Dendritic cell treated with granulocyte-macrophage colony-stimulating factor and Interleukin-4, amounts not matched to agents 40 ng/mL and 50 ng/mL, for 4 days (primary cell): ENCODE results near the gene PMVK.
"Not testable (repeated sequence)": the region's sequence is repeated elsewhere in the genome, so short reads cannot be mapped to it uniquely, and the experiment has no call there.

ENCODE experiments used
- H3K27ac Mint-ChIP-seq: one replicate; pipeline ENCODE4 v1.8.0; 2022; ENCODE audit warnings: mild to moderate bottlenecking, mixed read lengths
- H3K27me3 Mint-ChIP-seq: one replicate; pipeline ENCODE4 v1.8.0; 2022; ENCODE audit warnings: mild to moderate bottlenecking, mixed read lengths
- H3K36me3 Mint-ChIP-seq: one replicate; pipeline ENCODE4 v1.8.0; 2022; ENCODE audit warnings: low read depth, mixed read lengths
- H3K4me1 Mint-ChIP-seq: one replicate; pipeline ENCODE4 v1.8.0; 2022; ENCODE audit warnings: low read depth, mixed read lengths
- H3K4me3 Mint-ChIP-seq: one replicate; pipeline ENCODE4 v1.8.0; 2022; ENCODE audit warnings: mild to moderate bottlenecking, moderate library complexity, mixed read lengths
- H3K9me3 Mint-ChIP-seq: one replicate; pipeline ENCODE4 v1.8.0; 2022; ENCODE audit warnings: mixed read lengths
- intact Hi-C: fragments of 100-400 bp; cut with micrococcal nuclease; formaldehyde crosslinking; loops from one replicate; pipeline ENCODE4 v1.15.0; 2022

The PMVK gene

DNA sequence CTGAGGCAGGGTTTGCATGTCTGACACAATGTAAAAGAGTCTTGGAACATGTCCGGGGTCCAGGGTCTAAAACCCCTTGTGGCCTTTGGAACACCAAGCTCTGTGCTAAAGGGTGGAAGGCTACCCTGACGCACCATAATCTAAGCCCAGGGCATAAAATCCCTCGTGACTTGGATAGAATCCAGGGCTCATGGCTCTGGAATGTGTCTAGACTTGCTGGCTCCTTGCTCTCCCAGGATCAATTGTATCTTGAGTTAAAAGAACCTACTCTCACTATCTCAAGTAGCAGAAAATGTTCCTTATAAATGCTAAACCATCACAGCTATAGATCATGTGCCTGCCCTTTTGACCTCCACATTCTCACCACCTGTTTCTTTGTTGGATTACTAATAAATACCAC lies 28.4 kb downstream of the PMVK start:
- H3K36me3 Mint-ChIP-seq, H3K27ac Mint-ChIP-seq, intact Hi-C loops, H3K27me3 Mint-ChIP-seq, H3K4me1 Mint-ChIP-seq, H3K4me3 Mint-ChIP-seq: not testable (repeated sequence)
- peaks cover 11% of the 10 kb centered on the region for H3K9me3 Mint-ChIP-seq

DNA sequence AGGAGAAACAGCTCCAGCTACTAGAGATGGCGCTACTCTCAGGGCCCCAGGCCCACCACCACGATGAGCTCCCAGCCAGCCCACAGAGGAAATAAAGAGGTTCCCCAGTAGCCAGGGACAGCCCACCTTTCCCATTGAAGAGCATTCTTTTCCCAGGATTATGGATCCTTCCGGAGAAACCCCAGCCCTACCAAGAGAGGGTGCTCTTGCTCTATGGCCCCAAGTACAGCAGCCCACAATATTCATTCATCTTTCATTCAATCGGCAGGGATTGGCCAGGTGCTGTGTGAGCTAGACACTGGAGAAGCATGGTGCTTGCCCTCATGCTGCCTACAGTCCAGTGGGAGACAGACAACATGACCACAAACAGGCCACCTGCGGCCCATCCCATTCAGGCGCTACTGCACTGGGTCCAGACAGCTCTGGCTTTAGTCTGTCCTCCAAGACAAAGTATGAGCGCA lies 29.9 kb downstream of the PMVK start:
- no peak overlapping the region for H3K4me3 Mint-ChIP-seq
- H3K27me3 Mint-ChIP-seq = no peaks in the 10 kb centered on the region
- no peaks in the 10 kb centered on the region for H3K36me3 Mint-ChIP-seq
- intact Hi-C loops = no loop called here
- H3K9me3 Mint-ChIP-seq = peaks cover 11% of the 10 kb centered on the region
- no peak overlapping the region for H3K27ac Mint-ChIP-seq
- H3K4me1 Mint-ChIP-seq = no peaks in the 10 kb centered on the region

DNA sequence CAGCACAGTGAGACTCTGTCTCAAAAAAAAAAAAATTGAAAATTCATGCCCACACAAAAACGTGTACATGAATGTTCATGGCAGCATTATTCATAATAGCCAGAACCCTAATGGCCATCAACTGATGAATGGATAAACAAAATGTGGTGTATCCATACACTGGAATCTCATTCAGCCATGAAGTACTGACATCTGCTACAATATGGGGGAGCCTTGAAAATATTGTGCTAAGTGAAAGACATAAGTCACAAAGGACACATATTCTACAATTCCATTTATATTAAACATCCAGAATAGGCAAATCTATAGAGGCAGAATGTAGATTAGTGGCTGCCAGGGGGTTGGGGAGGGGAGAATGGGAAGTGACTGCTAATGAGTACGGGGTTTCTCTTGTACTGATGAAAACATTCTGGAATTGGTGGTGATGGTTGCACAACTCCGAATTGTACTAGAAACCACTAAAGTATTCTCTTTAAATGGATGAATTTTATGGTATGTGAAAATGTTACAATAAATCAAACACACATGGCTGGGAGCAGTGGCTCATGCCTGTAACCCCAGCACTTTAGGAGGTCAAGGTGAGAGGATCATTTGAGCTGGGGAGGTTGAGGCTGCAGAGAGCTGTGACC lies 33.5 kb downstream of the PMVK start:
- no peak overlapping the region for H3K27ac Mint-ChIP-seq

DNA sequence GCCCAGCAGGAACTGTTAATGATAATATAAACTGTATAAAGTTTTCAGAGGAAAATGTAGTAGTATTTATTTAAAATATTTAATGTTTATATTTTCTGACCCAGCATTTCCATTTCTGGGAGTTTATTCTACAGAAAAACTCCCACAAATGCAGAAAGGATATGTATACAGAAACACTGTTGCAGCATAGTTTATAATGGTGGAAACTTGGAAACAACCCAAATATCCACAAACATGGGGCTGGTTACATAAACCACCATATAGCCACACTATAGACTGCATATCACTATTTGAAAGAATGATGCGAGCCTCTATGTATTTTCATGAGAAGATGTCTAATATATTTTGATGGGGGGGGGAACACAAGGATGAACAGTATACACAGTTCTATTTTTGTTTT lies 34.9 kb downstream of the PMVK start:
- Mint-ChIP-seq H3K4me1 (no peaks in the 10 kb centered on the region), H3K9me3 (no peaks in the 10 kb centered on the region), H3K27me3 (no peaks in the 10 kb centered on the region), H3K27ac (no peak overlapping the region), H3K36me3 (no peaks in the 10 kb centered on the region), H3K4me3 (no peak overlapping the region)
- intact Hi-C loops = no loop called here

More for the DNA sequence above, 33.5 kb downstream of the PMVK start:
- H3K9me3 Mint-ChIP-seq = peaks cover under 1% of the 10 kb centered on the region
- H3K4me1 Mint-ChIP-seq = no peaks in the 10 kb centered on the region
- intact Hi-C loops = no loop called here
- no peak overlapping the region for H3K4me3 Mint-ChIP-seq
- H3K36me3 Mint-ChIP-seq = no peaks in the 10 kb centered on the region
- H3K27me3 Mint-ChIP-seq = no peaks in the 10 kb centered on the region

DNA sequence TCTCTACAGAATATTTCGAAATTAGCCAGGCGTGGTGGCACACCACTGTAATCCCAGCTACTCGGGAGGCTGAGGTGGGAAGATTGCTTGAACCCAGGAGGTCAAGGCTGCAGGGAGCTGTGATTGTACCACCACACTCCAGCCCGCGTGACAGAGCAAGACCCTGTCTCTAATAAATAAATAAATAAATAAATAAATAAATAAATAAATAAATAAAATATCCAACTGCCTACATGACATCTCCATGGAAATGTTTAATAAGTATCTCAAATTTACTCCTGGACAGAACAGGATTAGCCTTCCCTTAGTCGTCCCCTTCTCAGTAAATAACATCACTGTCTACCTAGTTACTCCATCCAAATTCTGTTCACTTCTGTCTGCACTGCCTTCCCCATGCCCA lies 37.5 kb downstream of the PMVK start:
- H3K9me3 Mint-ChIP-seq = no peaks in the 10 kb centered on the region
- H3K36me3 Mint-ChIP-seq = no peaks in the 10 kb centered on the region
- no peaks in the 10 kb centered on the region for H3K27me3 Mint-ChIP-seq
- H3K27ac Mint-ChIP-seq = no peak overlapping the region
- intact Hi-C loops = no loop called here
- no peak overlapping the region for H3K4me3 Mint-ChIP-seq
- no peaks in the 10 kb centered on the region for H3K4me1 Mint-ChIP-seq

DNA sequence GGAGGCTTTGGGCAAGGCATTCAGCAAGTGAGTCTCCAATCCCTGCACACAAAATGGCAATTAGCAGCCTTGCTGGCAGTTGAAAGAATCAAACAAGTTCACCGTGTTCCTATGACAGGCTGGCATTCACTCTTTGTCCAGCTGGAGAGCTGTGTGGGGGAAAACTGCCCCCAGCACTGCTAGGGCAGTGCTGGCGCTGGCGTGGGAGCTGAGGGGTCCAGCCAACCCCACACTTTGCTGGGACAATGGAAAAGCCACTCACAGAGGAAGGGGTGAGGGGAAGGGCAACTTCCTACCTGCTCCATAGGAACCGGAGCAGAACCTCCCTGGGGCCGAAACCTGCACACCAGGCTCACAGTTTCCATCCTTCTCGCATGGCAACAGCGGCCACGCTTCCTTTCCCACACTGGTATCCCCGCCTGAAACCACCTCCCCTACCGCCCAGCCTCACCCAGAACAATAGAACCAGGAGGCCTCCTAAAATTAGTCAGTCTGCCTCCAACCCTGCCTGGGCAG lies 39.7 kb downstream of the PMVK start:
- Mint-ChIP-seq H3K27me3 (no peaks in the 10 kb centered on the region), H3K36me3 (no peaks in the 10 kb centered on the region), H3K4me1 (no peaks in the 10 kb centered on the region), H3K27ac (no peak overlapping the region), H3K4me3 (no peak overlapping the region), H3K9me3 (no peaks in the 10 kb centered on the region)
- intact Hi-C loops = no loop called here

DNA sequence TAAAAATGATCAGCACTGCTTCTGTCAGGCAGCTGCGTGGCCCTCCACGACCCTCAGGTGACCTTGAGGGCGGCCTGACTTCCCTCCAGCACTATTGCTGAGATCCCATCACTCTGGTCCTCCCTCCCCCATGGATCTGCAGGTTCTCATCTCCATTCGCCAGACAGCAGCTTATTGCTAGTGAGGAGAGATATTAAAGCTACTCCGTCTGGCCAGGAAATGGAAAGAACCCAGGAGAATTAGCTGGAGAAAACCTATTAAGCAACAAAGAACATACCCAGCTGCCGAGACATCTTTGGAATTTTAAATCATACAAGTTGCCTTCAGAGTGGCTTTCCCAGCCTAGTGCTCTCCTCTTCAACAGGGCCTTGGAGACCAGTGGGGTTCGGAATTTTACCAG lies 40.7 kb downstream of the PMVK start:
- Mint-ChIP-seq H3K27ac (no peak overlapping the region), H3K9me3 (no peaks in the 10 kb centered on the region), H3K4me3 (no peak overlapping the region), H3K36me3 (no peaks in the 10 kb centered on the region), H3K4me1 (no peaks in the 10 kb centered on the region), H3K27me3 (no peaks in the 10 kb centered on the region)
- intact Hi-C loops = no loop called here

DNA sequence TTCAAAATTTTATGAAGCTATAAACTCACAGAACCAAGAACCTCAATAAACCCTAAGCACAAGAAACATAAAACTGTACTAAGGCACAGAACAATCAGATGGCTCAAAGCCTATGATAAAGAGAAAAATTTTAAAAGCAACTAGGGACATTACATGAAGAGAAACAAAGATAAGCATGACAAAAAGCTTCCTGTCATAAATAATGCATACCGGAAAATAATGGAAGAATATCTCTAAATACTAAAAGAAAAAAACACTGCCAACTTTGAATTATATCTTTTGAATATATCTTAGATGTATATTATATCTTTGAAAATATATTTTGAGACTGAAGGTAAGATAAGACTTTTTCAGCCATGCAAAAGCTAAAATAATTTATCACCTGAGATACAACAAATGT lies 45.1 kb downstream of the PMVK start:
- intact Hi-C loops = no loop called here
- Mint-ChIP-seq H3K9me3 (no peaks in the 10 kb centered on the region), H3K27me3 (no peaks in the 10 kb centered on the region), H3K4me3 (no peak overlapping the region), H3K4me1 (no peaks in the 10 kb centered on the region), H3K36me3 (no peaks in the 10 kb centered on the region), H3K27ac (no peak overlapping the region)

DNA sequence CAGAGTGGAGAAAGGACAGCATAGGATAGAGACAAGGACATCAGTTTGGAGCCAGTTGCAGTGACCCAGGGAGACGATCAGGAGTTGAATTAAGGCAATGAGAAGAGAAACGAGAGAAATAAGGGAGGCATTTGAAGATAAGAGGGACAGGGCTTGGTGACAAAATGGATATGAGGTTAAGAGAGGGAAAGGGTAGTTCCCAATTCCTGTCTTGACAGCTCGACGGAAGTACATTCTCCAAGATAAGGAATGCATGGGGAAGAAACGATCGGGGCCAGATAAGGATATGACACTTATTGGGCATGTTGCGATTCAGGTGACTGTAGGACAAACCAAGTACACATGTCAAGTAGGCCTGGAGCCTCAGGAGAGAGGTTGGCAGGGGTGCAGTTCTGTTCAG lies 47.8 kb downstream of the PMVK start:
- H3K27me3 Mint-ChIP-seq = peaks cover 5% of the 10 kb centered on the region
- intact Hi-C loops = loop anchor here (10.0 kb wide), 1 partner anchor 124 kb away; no protein-coding TSS in a partner anchor
- H3K9me3 Mint-ChIP-seq = no peaks in the 10 kb centered on the region
- no peaks in the 10 kb centered on the region for H3K4me1 Mint-ChIP-seq
- no peak overlapping the region for H3K4me3 Mint-ChIP-seq
- H3K36me3 Mint-ChIP-seq = no peaks in the 10 kb centered on the region
- H3K27ac Mint-ChIP-seq = no peak overlapping the region

DNA sequence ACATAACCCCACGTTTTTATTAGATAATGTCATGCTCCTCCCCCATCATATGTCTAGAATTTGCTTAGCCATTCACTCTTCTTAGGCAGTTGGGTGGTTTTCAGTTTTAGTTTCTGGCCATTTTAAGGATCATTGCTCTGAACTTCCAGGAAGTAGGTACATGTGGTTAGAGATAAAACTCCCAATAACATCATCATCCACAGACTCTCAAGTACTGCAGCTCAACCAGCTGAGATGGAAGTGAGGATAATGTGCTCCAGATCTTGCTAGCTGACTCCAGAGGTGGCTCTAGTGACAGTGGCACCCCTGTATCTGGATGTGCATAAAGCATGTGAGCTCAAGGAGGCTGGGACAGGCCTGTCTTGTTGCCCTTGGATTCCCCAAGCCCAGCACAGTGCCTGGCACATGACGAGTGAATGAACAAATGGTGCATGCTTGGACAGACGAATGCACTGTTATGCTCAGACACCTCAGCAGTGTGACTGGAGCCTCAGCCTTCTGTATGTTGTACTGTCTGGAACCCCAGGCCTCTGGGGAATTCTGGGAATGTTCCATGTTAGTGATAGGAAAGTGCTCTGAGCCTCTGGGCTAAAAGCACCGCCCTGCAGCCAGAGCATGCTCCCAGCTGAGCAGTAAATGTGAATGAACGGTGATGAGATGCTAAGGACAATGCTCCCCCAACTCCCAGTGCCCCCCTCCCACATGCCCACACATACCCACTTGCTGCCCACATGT lies 50.1 kb downstream of the PMVK start:
- peaks cover 8% of the 10 kb centered on the region for H3K27me3 Mint-ChIP-seq
- no peaks in the 10 kb centered on the region for H3K4me1 Mint-ChIP-seq
- no peak overlapping the region for H3K27ac Mint-ChIP-seq
- no peaks in the 10 kb centered on the region for H3K36me3 Mint-ChIP-seq
- H3K4me3 Mint-ChIP-seq = no peak overlapping the region
- no peaks in the 10 kb centered on the region for H3K9me3 Mint-ChIP-seq
- intact Hi-C loops = loop anchor here (10.0 kb wide), 1 partner anchor 122 kb away; no protein-coding TSS in a partner anchor

DNA sequence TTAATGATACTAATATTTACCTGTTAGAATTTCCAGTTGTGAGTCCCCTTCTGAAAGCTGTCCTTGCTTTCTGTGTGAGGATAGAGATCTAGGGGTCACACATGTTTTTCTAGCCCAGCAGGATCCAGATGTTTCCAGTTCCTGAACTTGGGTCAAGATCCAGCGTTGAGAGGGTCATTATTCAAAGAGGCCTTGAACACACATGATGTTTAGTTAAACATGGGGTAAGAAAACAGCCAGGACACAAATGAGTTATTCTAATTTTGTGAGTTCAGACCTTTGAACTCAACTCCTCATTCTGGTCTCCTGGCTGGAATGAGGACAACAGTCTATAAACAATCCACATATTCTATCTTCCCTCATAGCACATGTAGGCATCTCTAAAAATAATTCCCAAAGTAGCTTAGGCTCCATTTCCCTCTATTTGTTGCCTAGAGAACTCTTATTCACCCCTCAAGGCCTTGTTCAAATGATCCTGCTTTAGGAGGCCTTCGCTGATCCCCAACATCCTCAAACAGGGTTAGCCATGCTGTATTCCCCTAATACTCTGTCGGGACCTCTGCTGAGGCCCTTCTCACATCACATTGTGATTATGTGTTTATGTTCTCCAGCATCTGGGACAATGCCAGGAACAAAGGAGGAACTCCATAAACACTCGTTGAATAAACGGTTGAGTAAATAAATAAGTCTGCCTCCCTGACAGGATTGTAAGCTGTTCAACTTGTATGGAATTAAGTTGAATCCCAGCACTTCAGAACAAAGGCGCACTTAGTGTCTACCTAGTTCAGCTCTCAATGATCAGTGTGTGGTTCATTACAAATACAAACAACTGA lies 51.4 kb downstream of the PMVK start:
- H3K4me1 Mint-ChIP-seq = no peaks in the 10 kb centered on the region
- H3K36me3 Mint-ChIP-seq = no peaks in the 10 kb centered on the region
- no peak overlapping the region for H3K4me3 Mint-ChIP-seq
- H3K27me3 Mint-ChIP-seq = peaks cover 8% of the 10 kb centered on the region
- intact Hi-C loops = loop anchor here (10.0 kb wide), 1 partner anchor 120 kb away; no protein-coding TSS in a partner anchor
- H3K27ac Mint-ChIP-seq = no peak overlapping the region
- H3K9me3 Mint-ChIP-seq = no peaks in the 10 kb centered on the region

DNA sequence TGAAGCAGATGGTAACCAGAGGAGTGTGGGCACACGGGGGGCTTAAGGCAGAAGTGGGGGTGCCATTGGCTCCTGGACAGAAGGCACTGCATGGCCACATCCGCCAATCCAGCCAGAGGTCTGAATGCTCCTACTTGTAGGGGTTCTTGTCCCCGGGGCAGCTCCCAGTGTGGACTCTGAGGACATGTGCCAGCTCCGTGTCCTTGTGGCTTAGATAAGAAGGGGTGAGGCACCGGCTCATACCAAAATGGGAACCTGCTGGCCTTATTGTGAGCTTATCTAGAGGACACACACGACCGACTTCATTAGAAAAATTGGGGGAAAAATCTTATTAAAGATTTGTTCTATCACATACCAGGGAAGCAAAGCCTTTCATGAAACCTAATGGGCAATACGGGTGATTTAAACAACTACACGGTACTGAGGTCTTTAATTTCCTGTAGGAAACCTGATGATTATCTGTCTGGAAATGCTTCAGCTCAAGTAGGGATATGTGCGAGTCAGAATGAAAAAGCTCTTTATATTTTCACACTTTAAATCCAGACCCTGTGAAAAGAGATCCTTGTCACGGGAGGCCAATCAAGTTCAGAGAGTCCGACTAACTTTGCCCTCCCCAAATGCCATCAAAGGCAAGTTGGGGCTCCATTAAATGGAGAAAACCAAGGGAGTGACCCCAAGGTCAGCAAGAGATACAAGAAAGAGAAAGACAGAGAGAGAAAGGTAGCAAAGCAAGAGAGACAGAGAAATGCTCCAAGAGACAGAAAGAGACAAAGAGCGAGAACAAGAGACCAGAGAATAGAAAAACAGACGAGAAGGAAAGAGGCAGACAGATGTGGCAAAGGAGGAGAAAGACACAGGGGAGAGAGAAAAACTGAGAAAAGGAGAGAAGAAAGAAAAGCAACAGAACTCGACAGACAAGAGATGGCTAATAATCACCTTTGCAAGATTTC lies 52.3 kb downstream of the PMVK start:
- peaks cover 8% of the 10 kb centered on the region for H3K27me3 Mint-ChIP-seq
- no peaks in the 10 kb centered on the region for H3K36me3 Mint-ChIP-seq
- H3K9me3 Mint-ChIP-seq = no peaks in the 10 kb centered on the region
- H3K4me1 Mint-ChIP-seq = no peaks in the 10 kb centered on the region
- intact Hi-C loops = loop anchor here (10.0 kb wide), 1 partner anchor 119 kb away; no protein-coding TSS in a partner anchor
- H3K4me3 Mint-ChIP-seq = no peak overlapping the region
- H3K27ac Mint-ChIP-seq = no peak overlapping the region
